Keratinocyte (primary cell): ENCODE results near the gene HOXB9. TPM values are rescaled to one million over a fixed set of nuclear protein-coding genes. Genes with fewer than 3 reads are reported as not detected.

Experiments
- DNase-seq: peaks from one replicate; pipeline ENCODE4 v3.0.0-alpha.2; 2011; ENCODE audit warnings: low read depth, missing footprints, low spot score
- FAIRE-seq: peaks from 2 replicates; lab custom pipeline; 2011; peaks lifted over from hg19 to GRCh38; lab: Jason Lieb, UNC
- H2AFZ ChIP-seq: 2 replicates; pipeline ENCODE4 v1.6.0; 2012; ENCODE audit warnings: low read length, control low read depth, inconsistent platforms; ENCODE audit not compliant: control insufficient read depth
- H3K27ac ChIP-seq: 2 replicates; pipeline ENCODE4 v1.5.1; 2011; ENCODE audit warnings: low read length; ENCODE audit not compliant: control insufficient read depth, insufficient read depth
- H3K27me3 ChIP-seq: 3 replicates; pipeline ENCODE4 v1.6.0; 2011; ENCODE audit warnings: low read length; ENCODE audit not compliant: control insufficient read depth, insufficient read depth; ENCODE audit errors: extremely low read depth
- H3K36me3 ChIP-seq, 2 experiments: 2 replicates in 1 of 2; 3 replicates in 1 of 2; pipeline ENCODE4 v1.5.1; 2011; ENCODE audit warnings: low read length in 2 of 2, mild to moderate bottlenecking in 1 of 2; ENCODE audit not compliant: control insufficient read depth in 2 of 2, insufficient read depth in 2 of 2; ENCODE audit errors: extremely low read depth in 1 of 2
- H3K4me1 ChIP-seq: 3 replicates; pipeline ENCODE4 v1.5.1; 2011; ENCODE audit warnings: low read length; ENCODE audit not compliant: control insufficient read depth, insufficient read depth; ENCODE audit errors: extremely low read depth
- H3K4me2 ChIP-seq: 3 replicates; pipeline ENCODE4 v1.6.0; 2011; ENCODE audit warnings: low read depth, low read length; ENCODE audit not compliant: control insufficient read depth, insufficient read depth; ENCODE audit errors: extremely low read depth
- H3K4me3 ChIP-seq, 3 experiments: fragments of 200-600 bp in 1 of 3; sonication (generic) in 1 of 3; 2 replicates in 2 of 3; 3 replicates in 1 of 3; pipeline ENCODE4 v1.5.1; 2011 to 2016; ENCODE audit warnings: low read length in 3 of 3, mild to moderate bottlenecking in 3 of 3, control low read depth in 2 of 3, inconsistent platforms in 1 of 3, low read depth in 1 of 3, mixed read lengths in 1 of 3, mixed run types in 1 of 3, moderate library complexity in 1 of 3; ENCODE audit not compliant: control insufficient read depth in 2 of 3, insufficient read depth in 2 of 3; ENCODE audit errors: extremely low read depth in 1 of 3
- H3K79me2 ChIP-seq: 2 replicates; pipeline ENCODE4 v1.6.0; 2012; ENCODE audit warnings: low read length; ENCODE audit not compliant: control insufficient read depth, insufficient read depth
- H3K9ac ChIP-seq: 3 replicates; pipeline ENCODE4 v1.6.0; 2011; ENCODE audit warnings: low read length; ENCODE audit not compliant: control insufficient read depth, insufficient read depth; ENCODE audit errors: extremely low read depth
- H3K9me1 ChIP-seq: 3 replicates; pipeline ENCODE4 v1.6.0; 2011; ENCODE audit warnings: low read length; ENCODE audit not compliant: control insufficient read depth, insufficient read depth; ENCODE audit errors: extremely low read depth
- H3K9me3 ChIP-seq: 2 replicates; pipeline ENCODE4 v1.5.1; 2012; ENCODE audit warnings: low read depth, low read length; ENCODE audit not compliant: control insufficient read depth
- H4K20me1 ChIP-seq: 3 replicates; pipeline ENCODE4 v1.6.0; 2011; ENCODE audit warnings: low read length; ENCODE audit not compliant: control insufficient read depth, insufficient read depth; ENCODE audit errors: extremely low read depth
- EZH2 ChIP-seq: IDR thresholded peaks from one replicate; pipeline ENCODE4 v1.6.1; 2012; ENCODE audit warnings: inconsistent platforms, mild to moderate bottlenecking, low read length, moderate library complexity
- dilution Hi-C: fragments of 300-500 bp; cut with MboI; formaldehyde crosslinking; loops from one replicate; pipeline ENCODE4 v1.7.0; 2020; ENCODE audit warnings: low sequenced_read_pairs; ENCODE audit not compliant: extremely low pct_ligation_motif_present
- polyA plus RNA-seq, 5 experiments: library from polyadenylated mRNA; depleted of rRNA in 3 of 5; stranded (reverse) in 3 of 5; stranded (forward) in 1 of 5; unstranded in 1 of 5; fragments of >200 nt; gene quantifications; 1 replicate in 1 of 5; 2 replicates in 3 of 5; 3 replicates in 1 of 5; pipeline versions ENCODE4 v1.2.1 to v1.2.3, GENCODE V29; 2011 to 2012; ENCODE audit warnings: missing spikeins in 2 of 5, low read depth in 1 of 5, low replicate concordance in 1 of 5
- TF ChIP-seq, protein P1 (sequence below), 3 experiments: IDR thresholded peaks in 1 of 3; conservative IDR thresholded peaks in 1 of 3; optimal IDR thresholded peaks in 1 of 3; 2 replicates in 2 of 3; 3 replicates in 1 of 3; pipeline versions ENCODE3 to v1.5.1; 2011; ENCODE audit warnings: low read length in 3 of 3, mild to moderate bottlenecking in 3 of 3, moderate library complexity in 2 of 3, control low read depth in 1 of 3, inconsistent platforms in 1 of 3; ENCODE audit not compliant: insufficient read depth in 2 of 3; ENCODE audit errors: extremely low read depth in 1 of 3

The HOXB9 gene
- polyA plus RNA-seq, 1 donor (not counting 4 experiments of a cell fraction or from before 2014, with no cell fraction given), result 0.03 TPM

GRCh38 chr17:48628649-48629410, 2.7 kb upstream of the HOXB9 start:
- no peak for FAIRE-seq
- Histone ChIP-seq H2AFZ (no peak overlapping the region), H3K9me3 (no peaks in the 10 kb centered on the region), H3K9ac (no peak overlapping the region), H3K4me1 (peaks cover 3% of the 10 kb centered on the region), H3K36me3 (no peaks in the 10 kb centered on the region), H3K27ac (no peak overlapping the region), H3K79me2 (no peaks in the 10 kb centered on the region), H4K20me1 (peaks cover 5% of the 10 kb centered on the region), H3K9me1 (no peaks in the 10 kb centered on the region), H3K4me2 (no peak overlapping the region), H3K4me3 (no peak overlapping the region), H3K27me3 (peaks cover 100% of the 10 kb centered on the region)
- no peak for DNase-seq
- dilution Hi-C loops, result no loop called here
- TF ChIP-seq, protein P1, sequence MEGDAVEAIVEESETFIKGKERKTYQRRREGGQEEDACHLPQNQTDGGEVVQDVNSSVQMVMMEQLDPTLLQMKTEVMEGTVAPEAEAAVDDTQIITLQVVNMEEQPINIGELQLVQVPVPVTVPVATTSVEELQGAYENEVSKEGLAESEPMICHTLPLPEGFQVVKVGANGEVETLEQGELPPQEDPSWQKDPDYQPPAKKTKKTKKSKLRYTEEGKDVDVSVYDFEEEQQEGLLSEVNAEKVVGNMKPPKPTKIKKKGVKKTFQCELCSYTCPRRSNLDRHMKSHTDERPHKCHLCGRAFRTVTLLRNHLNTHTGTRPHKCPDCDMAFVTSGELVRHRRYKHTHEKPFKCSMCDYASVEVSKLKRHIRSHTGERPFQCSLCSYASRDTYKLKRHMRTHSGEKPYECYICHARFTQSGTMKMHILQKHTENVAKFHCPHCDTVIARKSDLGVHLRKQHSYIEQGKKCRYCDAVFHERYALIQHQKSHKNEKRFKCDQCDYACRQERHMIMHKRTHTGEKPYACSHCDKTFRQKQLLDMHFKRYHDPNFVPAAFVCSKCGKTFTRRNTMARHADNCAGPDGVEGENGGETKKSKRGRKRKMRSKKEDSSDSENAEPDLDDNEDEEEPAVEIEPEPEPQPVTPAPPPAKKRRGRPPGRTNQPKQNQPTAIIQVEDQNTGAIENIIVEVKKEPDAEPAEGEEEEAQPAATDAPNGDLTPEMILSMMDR (optimal IDR thresholded peaks at IDR 0.05 in 1 of 3, IDR thresholded peaks at IDR 0.05 in 1 of 3, conservative IDR thresholded peaks at IDR 0.05 in 1 of 3; ENCODE audit: extremely low read depth in 1 of 3, insufficient read depth in 2 of 3, low read length in 3 of 3), result no peak
- TF ChIP-seq EZH2, result peak; percentile 20

DNA sequence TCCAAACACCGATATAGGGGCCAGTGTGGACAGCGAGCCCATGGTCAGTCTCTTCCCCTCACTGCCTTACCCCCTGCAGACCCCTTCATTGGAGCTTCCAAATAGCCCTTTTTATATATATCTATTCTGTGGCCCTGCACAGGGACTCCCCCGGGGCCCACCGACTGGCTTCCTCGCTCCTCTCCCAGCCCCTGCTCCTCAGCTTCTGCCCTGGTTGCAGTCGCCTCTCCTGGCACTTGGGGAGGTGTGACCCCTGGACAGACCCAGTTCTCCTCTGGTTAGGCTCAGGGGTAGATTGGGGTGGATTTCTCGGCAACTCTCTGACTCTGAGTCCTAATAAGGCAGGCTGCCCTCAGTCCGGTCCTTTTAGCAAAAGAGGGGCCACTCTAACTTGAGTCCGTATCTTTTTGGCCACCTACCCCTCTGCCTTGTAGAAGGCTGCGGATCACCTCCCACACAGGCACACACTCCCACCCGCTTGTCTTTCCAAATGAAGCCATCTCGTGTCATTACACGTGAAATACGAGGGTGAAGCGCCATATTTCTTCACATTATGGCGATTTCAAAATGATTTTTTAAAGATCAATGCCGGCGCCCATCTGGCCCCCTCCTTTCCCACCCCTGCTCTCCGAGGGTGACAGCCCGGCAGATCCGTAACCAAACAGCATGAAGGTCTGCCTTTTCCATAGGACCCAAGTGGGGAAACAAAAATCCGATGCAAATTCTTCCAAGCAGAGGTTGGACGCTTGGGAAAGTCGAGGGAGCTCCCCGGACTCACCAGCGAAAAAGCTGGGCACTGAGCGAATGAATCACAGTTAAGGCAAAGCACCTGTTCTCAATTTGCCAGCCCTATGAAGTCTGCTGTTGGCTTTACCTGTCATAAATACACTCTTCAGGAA, 1.7 kb upstream of the HOXB9 start:
- Histone ChIP-seq H3K4me1 (peaks cover 3% of the 10 kb centered on the region), H3K36me3 (no peaks in the 10 kb centered on the region), H3K4me3 (no peak overlapping the region), H3K9me1 (no peaks in the 10 kb centered on the region), H3K27ac (no peak overlapping the region), H2AFZ (no peak overlapping the region), H3K79me2 (no peaks in the 10 kb centered on the region), H3K4me2 (no peak overlapping the region), H3K9me3 (no peaks in the 10 kb centered on the region), H3K27me3 (peaks cover 100% of the 10 kb centered on the region), H3K9ac (no peak overlapping the region), H4K20me1 (peaks cover 5% of the 10 kb centered on the region)
- dilution Hi-C loops, result no loop called here
- DNase-seq, result no peak
- no peak for FAIRE-seq
- TF ChIP-seq, protein P1 (optimal IDR thresholded peaks at IDR 0.05 in 1 of 3, IDR thresholded peaks at IDR 0.05 in 1 of 3, conservative IDR thresholded peaks at IDR 0.05 in 1 of 3; ENCODE audit: extremely low read depth in 1 of 3, insufficient read depth in 2 of 3, low read length in 3 of 3), result no peak
- peak; percentile 50 for TF ChIP-seq EZH2
